HEK293 (cell line): ENCODE measurements around the gene KRTAP10-7.
A peak's percentile ranks its signal among the peaks of the same experiment; 100 is the strongest.

Experiments used
- CTCF ChIA-PET: fragments of 350-600 bp; formaldehyde crosslinking; extraction: SDS; loops from one replicate; lab custom pipeline; 2021; ENCODE audit warnings: antibody characterized with exemption; lab: Yijun Ruan, JAX
- POLR2A ChIA-PET: fragments of 300-600 bp; formaldehyde crosslinking; extraction: SDS; loops from one replicate; lab custom pipeline; 2020; ENCODE audit warnings: antibody characterized with exemption, inconsistent platforms; lab: Yijun Ruan, JAX
- H3K27ac ChIP-seq: fragments of 200-500 bp; sonication (Bioruptor generic); 2 replicates; pipeline ENCODE4 v1.5.1; 2014; ENCODE audit warnings: low read depth, low read length, control low read depth, inconsistent platforms; ENCODE audit errors: extremely low read depth
- H3K36me3 ChIP-seq, 2 experiments: fragments of 200-500 bp in 1 of 2; sonication (Bioruptor generic) in 1 of 2; 1 replicate in 1 of 2; 2 replicates in 1 of 2; pipeline ENCODE4 v1.5.1; 2014 to 2017; ENCODE audit warnings: inconsistent platforms in 2 of 2, low read length in 2 of 2; ENCODE audit not compliant: control insufficient read depth in 2 of 2, insufficient read depth in 1 of 2
- H3K4me1 ChIP-seq: fragments of 200-500 bp; sonication (Bioruptor generic); 2 replicates; pipeline ENCODE4 v1.5.1; 2014; ENCODE audit warnings: mild to moderate bottlenecking, low read length, inconsistent platforms; ENCODE audit not compliant: control insufficient read depth, insufficient read depth
- H3K4me3 ChIP-seq: 2 replicates; pipeline ENCODE4 v1.5.1; 2011; ENCODE audit warnings: low read depth, mild to moderate bottlenecking, control low read depth, low read length, moderate library complexity
- H3K9me3 ChIP-seq: fragments of 200-500 bp; sonication (Bioruptor generic); 2 replicates; pipeline ENCODE4 v1.5.1; 2014; ENCODE audit warnings: low read depth, low read length, inconsistent platforms; ENCODE audit not compliant: control insufficient read depth, insufficient read depth
- GLIS1 ChIP-seq: fragments of 450-650 bp; formaldehyde crosslinking; IDR thresholded peaks from 2 replicates; pipeline ENCODE4 v1.5.1; 2016; ENCODE audit warnings: missing biosample characterization, missing genetic modification characterization
- OVOL3 ChIP-seq: fragments of 450-650 bp; formaldehyde crosslinking; IDR thresholded peaks from 2 replicates; pipeline ENCODE4 v1.5.1; 2016; ENCODE audit warnings: missing biosample characterization, missing genetic modification characterization
- SP7 ChIP-seq: fragments of 450-650 bp; formaldehyde crosslinking; IDR thresholded peaks from 2 replicates; pipeline ENCODE4 v1.5.1; 2016; ENCODE audit warnings: missing biosample characterization, missing genetic modification characterization
- WT1 ChIP-seq: fragments of 450-650 bp; formaldehyde crosslinking; IDR thresholded peaks from 2 replicates; pipeline ENCODE4 v1.5.1; 2016; ENCODE audit warnings: missing biosample characterization, missing genetic modification characterization
- ZIC2 ChIP-seq: fragments of 450-650 bp; formaldehyde crosslinking; IDR thresholded peaks from 2 replicates; pipeline ENCODE4 v1.5.1; 2016; ENCODE audit warnings: missing biosample characterization, missing genetic modification characterization
- ZNF335 ChIP-seq: fragments of 450-650 bp; formaldehyde crosslinking; conservative IDR thresholded peaks from 2 replicates; pipeline ENCODE4 v1.5.1; 2016; ENCODE audit warnings: missing biosample characterization, missing genetic modification characterization
- ZNF391 ChIP-seq: fragments of 450-650 bp; formaldehyde crosslinking; IDR thresholded peaks from 2 replicates; pipeline ENCODE4 v1.5.1; 2016; ENCODE audit warnings: low read depth, missing biosample characterization, missing genetic modification characterization, borderline replicate concordance
- ZNF670 ChIP-seq: fragments of 450-650 bp; formaldehyde crosslinking; IDR thresholded peaks from 2 replicates; pipeline ENCODE4 v1.5.1; 2016; ENCODE audit warnings: missing biosample characterization, missing genetic modification characterization, low read depth
- TF ChIP-seq, protein P1 (sequence below): fragments of 450-650 bp; formaldehyde crosslinking; IDR thresholded peaks from 2 replicates; pipeline ENCODE4 v1.5.1; 2017; ENCODE audit warnings: missing biosample characterization, missing genetic modification characterization
- TF ChIP-seq, protein P2 (sequence below): fragments of 450-650 bp; formaldehyde crosslinking; IDR thresholded peaks from 2 replicates; pipeline ENCODE4 v1.5.1; 2016; ENCODE audit warnings: missing biosample characterization, missing genetic modification characterization
- TF ChIP-seq, protein P3 (sequence below): fragments of 450-650 bp; formaldehyde crosslinking; IDR thresholded peaks from 2 replicates; pipeline ENCODE4; 2016; ENCODE audit warnings: missing biosample characterization, missing genetic modification characterization
- TF ChIP-seq, protein P4 (sequence below): fragments of 450-650 bp; formaldehyde crosslinking; IDR thresholded peaks from 2 replicates; pipeline ENCODE4 v1.5.1; 2016; ENCODE audit warnings: missing biosample characterization, missing genetic modification characterization, borderline replicate concordance
- TF ChIP-seq, protein P5 (sequence below): fragments of 450-650 bp; formaldehyde crosslinking; IDR thresholded peaks from 2 replicates; pipeline ENCODE4 v1.5.1; 2016; ENCODE audit warnings: missing biosample characterization, missing genetic modification characterization
- TF ChIP-seq, protein P6 (sequence below): fragments of 450-650 bp; formaldehyde crosslinking; IDR thresholded peaks from 2 replicates; pipeline ENCODE4 v1.5.1; 2016; ENCODE audit warnings: missing biosample characterization, missing genetic modification characterization, low read depth

KRTAP10-7 gene

DNA sequence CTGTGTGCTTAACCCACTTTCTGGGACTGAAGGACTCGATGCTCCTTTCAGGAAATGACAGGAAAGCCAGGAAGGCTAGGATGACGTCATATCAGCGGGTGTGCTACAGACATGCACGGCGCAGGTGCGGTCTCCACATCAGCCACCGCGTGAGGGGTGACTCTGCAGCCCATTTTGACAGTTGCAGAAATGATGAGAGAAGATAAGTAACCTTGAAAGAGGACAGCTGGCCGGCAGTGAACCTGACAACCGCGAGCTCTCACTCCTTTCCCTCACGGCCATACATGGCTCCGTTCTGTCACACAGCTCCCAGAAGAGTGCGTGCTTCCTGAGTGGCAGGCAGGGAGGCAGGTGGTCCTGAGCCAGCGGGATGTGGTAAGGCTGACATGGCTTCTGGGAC is 18.3 kb upstream of the KRTAP10-7 start:
- H3K4me1 ChIP-seq: no peaks in the 10 kb centered on the region
- CTCF ChIA-PET: no interaction called here

DNA sequence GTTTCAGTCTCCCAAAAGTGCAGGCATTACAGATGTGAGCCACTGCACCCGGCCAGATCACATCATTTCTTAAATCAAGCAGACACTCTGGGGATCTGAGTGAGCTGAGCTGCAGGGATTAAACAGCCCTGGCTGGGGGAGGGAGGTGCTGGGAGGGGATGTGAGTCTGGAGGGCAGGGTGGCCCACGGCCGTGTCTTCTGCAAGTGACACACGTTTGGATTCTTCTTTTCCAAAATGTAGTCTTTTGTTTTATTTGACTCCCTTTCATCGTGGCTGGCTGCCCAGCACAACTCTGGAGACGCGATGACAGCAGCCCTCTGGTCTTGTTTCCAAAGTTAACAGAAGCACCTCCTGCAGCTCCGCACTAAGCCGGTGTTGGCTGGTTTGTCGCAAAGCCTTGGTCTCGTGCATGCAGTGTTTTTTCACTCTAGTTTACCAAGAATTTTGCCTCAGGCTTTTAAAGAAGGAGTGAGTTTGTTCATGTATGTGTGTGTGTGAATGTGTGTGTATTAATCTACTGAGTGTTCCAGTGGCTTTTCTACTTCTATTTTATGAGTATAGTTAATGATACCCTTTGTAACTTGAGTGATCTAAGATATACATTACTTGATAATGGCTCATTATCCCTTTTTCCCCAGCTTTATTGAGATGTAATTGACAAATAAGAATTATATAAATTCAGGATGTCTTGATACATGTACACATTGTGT is 17.2 kb upstream of the KRTAP10-7 start:
- TF ChIP-seq SP7 (peak; percentile 91), ZIC2 (tag by site-specific recombination) (no peak), WT1 (peak; percentile 48), ZNF335 (tag by site-specific recombination) (no peak), GLIS1 (peak; percentile 74), ZNF670 (no peak)
- TF ChIP-seq, protein P1, sequence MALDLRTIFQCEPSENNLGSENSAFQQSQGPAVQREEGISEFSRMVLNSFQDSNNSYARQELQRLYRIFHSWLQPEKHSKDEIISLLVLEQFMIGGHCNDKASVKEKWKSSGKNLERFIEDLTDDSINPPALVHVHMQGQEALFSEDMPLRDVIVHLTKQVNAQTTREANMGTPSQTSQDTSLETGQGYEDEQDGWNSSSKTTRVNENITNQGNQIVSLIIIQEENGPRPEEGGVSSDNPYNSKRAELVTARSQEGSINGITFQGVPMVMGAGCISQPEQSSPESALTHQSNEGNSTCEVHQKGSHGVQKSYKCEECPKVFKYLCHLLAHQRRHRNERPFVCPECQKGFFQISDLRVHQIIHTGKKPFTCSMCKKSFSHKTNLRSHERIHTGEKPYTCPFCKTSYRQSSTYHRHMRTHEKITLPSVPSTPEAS (tag by site-specific recombination): 0 out of 2 replicates have a peak, but pooled peaks have one; percentile 18
- TF ChIP-seq, protein P2, sequence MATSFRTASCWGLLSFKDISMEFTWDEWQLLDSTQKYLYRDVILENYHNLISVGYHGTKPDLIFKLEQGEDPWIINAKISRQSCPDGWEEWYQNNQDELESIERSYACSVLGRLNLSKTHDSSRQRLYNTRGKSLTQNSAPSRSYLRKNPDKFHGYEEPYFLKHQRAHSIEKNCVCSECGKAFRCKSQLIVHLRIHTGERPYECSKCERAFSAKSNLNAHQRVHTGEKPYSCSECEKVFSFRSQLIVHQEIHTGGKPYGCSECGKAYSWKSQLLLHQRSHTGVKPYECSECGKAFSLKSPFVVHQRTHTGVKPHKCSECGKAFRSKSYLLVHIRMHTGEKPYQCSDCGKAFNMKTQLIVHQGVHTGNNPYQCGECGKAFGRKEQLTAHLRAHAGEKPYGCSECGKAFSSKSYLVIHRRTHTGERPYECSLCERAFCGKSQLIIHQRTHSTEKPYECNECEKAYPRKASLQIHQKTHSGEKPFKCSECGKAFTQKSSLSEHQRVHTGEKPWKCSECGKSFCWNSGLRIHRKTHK (tag by site-specific recombination): no peak
- TF ChIP-seq, protein P3, sequence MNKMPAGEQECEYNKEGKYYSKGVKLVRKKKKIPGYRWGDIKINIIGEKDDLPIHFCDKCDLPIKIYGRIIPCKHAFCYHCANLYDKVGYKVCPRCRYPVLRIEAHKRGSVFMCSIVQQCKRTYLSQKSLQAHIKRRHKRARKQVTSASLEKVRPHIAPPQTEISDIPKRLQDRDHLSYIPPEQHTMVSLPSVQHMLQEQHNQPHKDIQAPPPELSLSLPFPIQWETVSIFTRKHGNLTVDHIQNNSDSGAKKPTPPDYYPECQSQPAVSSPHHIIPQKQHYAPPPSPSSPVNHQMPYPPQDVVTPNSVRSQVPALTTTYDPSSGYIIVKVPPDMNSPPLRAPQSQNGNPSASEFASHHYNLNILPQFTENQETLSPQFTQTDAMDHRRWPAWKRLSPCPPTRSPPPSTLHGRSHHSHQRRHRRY (tag by site-specific recombination): no peak
- TF ChIP-seq, all 188 proteins: peak for 4
- H3K4me1 ChIP-seq: no peaks in the 10 kb centered on the region
- H3K9me3 ChIP-seq: peaks cover 2% of the 10 kb centered on the region; the same call in 1 of the 2 replicates
- no peak overlapping the region for H3K4me3 ChIP-seq
- no peaks in the 10 kb centered on the region for H3K36me3 ChIP-seq
- ChIA-PET POLR2A (no interaction called here), CTCF (interaction anchor here (1.7 kb wide), 1 partner anchor 13 kb away, joined by 7 read pairs; no protein-coding TSS in a partner anchor)
- H3K27ac ChIP-seq: no peak overlapping the region

More for the DNA sequence above, 18.3 kb upstream of the KRTAP10-7 start:
- Histone ChIP-seq H3K36me3 (no peaks in the 10 kb centered on the region), H3K27ac (no peak overlapping the region), H3K4me3 (no peak overlapping the region), H3K9me3 (peaks cover 2% of the 10 kb centered on the region; the same call in 1 of the 2 replicates)
- POLR2A ChIA-PET: no interaction called here
- TF ChIP-seq OVOL3 (tag by site-specific recombination) (no peak), ZNF391 (tag by site-specific recombination) (no peak)
- TF ChIP-seq, protein P4, sequence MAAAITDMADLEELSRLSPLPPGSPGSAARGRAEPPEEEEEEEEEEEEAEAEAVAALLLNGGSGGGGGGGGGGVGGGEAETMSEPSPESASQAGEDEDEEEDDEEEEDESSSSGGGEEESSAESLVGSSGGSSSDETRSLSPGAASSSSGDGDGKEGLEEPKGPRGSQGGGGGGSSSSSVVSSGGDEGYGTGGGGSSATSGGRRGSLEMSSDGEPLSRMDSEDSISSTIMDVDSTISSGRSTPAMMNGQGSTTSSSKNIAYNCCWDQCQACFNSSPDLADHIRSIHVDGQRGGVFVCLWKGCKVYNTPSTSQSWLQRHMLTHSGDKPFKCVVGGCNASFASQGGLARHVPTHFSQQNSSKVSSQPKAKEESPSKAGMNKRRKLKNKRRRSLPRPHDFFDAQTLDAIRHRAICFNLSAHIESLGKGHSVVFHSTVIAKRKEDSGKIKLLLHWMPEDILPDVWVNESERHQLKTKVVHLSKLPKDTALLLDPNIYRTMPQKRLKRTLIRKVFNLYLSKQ (tag by site-specific recombination): no peak
- TF ChIP-seq, protein P5, sequence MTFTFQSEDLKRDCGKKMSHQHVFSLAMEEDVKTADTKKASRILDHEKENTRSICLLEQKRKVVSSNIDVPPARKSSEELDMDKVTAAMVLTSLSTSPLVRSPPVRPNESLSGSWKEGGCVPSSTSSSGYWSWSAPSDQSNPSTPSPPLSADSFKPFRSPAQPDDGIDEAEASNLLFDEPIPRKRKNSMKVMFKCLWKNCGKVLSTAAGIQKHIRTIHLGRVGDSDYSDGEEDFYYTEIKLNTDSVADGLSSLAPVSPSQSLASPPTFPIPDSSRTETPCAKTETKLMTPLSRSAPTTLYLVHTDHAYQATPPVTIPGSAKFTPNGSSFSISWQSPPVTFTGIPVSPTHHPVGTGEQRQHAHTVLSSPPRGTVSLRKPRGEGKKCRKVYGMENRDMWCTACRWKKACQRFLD (tag by site-specific recombination): no peak
- TF ChIP-seq, protein P6, sequence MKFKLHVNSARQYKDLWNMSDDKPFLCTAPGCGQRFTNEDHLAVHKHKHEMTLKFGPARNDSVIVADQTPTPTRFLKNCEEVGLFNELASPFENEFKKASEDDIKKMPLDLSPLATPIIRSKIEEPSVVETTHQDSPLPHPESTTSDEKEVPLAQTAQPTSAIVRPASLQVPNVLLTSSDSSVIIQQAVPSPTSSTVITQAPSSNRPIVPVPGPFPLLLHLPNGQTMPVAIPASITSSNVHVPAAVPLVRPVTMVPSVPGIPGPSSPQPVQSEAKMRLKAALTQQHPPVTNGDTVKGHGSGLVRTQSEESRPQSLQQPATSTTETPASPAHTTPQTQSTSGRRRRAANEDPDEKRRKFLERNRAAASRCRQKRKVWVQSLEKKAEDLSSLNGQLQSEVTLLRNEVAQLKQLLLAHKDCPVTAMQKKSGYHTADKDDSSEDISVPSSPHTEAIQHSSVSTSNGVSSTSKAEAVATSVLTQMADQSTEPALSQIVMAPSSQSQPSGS: 0 out of 2 replicates have a peak, but pooled peaks have one; percentile 16
